GM12878 (cell line): Measurements from ENCODE around the gene ACSF3. TPM values are rescaled to one million over a fixed set of nuclear protein-coding genes. Genes with fewer than 3 reads are reported as not detected.

Source experiments
- ATAC-seq: fragments of 200-7000 bp; cut with Tn5 transposase; 3 replicates; pipeline ENCODE4 v1.9.1; 2020; ENCODE audit warnings: mild to moderate bottlenecking, moderate library complexity
- BruUV-seq: library from RNA; stranded (reverse); fragments of 400-500 nt; replicated peaks from 2 replicates; lab custom pipeline; 2021; lab: Mats Ljungman, UMichigan
- CTCF ChIA-PET: fragments of 300-600 bp; sonication (Branson Sonifier 250); formaldehyde crosslinking; extraction: SDS; loops from one replicate; lab custom pipeline; 2021; ENCODE audit warnings: inconsistent platforms; lab: Yijun Ruan, JAX
- POLR2A ChIA-PET: fragments of 350-600 bp; formaldehyde crosslinking; extraction: SDS; loops from one replicate; lab custom pipeline; 2021; ENCODE audit warnings: inconsistent platforms; lab: Charles Lee
- RAD21 ChIA-PET: fragments of 300-600 bp; sonication (Branson Sonifier 250); formaldehyde crosslinking; loops from one replicate; lab custom pipeline; 2023; ENCODE audit warnings: antibody characterized with exemption; ENCODE audit not compliant: unreplicated experiment; lab: Charles Lee
- SMC1A ChIA-PET: fragments of 300-600 bp; sonication (Branson Sonifier 250); formaldehyde crosslinking; loops from one replicate; lab custom pipeline; 2023; ENCODE audit not compliant: unreplicated experiment, uncharacterized antibody; lab: Charles Lee
- DNase-seq: peaks from one replicate; pipeline ENCODE4 v3.0.0-alpha.2; 2011; ENCODE audit warnings: low read depth, low spot score
- FAIRE-seq: peaks from 3 replicates; lab custom pipeline; 2011; peaks lifted over from hg19 to GRCh38; lab: Jason Lieb, UNC
- H2AFZ ChIP-seq: 2 replicates; pipeline ENCODE4 v1.6.0; 2011; ENCODE audit warnings: low read depth, low read length, control low read depth; ENCODE audit not compliant: control insufficient read depth
- H3K27ac ChIP-seq: 2 replicates; pipeline ENCODE4 v1.5.1; 2011; ENCODE audit warnings: control low read depth; ENCODE audit not compliant: control insufficient read depth, insufficient read depth
- H3K27me3 ChIP-seq, 2 experiments: replicated peaks in 1 of 2; 2 replicates each; pipeline versions ENCODE4 v1.6.0 to v1.6.1; 2011; ENCODE audit warnings: low read length in 1 of 2; ENCODE audit not compliant: control insufficient read depth in 2 of 2, insufficient read depth in 2 of 2
- H3K36me3 ChIP-seq, 2 experiments: 2 replicates each; pipeline ENCODE4 v1.5.1; 2011; ENCODE audit warnings: low read length in 1 of 2; ENCODE audit not compliant: control insufficient read depth in 2 of 2, insufficient read depth in 2 of 2
- H3K4me1 ChIP-seq: 2 replicates; pipeline ENCODE4 v1.6.1; 2011; ENCODE audit warnings: mild to moderate bottlenecking, low read length, moderate library complexity, mixed read lengths; ENCODE audit not compliant: control insufficient read depth, insufficient read depth
- H3K4me2 ChIP-seq: 2 replicates; pipeline ENCODE4 v1.6.0; 2011; ENCODE audit warnings: control low read depth; ENCODE audit not compliant: control insufficient read depth, insufficient read depth
- H3K4me3 ChIP-seq: fragments of 200-600 bp; sonication (generic); 2 replicates; pipeline ENCODE4 v1.5.1; 2016
- H3K79me2 ChIP-seq: 2 replicates; pipeline ENCODE4 v1.6.0; 2011; ENCODE audit warnings: low read length; ENCODE audit not compliant: control insufficient read depth, insufficient read depth
- H3K9ac ChIP-seq: 2 replicates; pipeline ENCODE4 v1.8.0; 2011; ENCODE audit warnings: low read length, control low read depth, mixed read lengths; ENCODE audit not compliant: control insufficient read depth, insufficient read depth
- H3K9me3 ChIP-seq: replicated peaks from 3 replicates; pipeline ENCODE4 v1.5.1; 2011; ENCODE audit warnings: mild to moderate bottlenecking, low read length; ENCODE audit not compliant: control insufficient read depth, insufficient read depth
- H4K20me1 ChIP-seq: 2 replicates; pipeline ENCODE4 v1.6.0; 2011; ENCODE audit not compliant: control insufficient read depth, insufficient read depth
- CEBPZ ChIP-seq: fragments of 150-350 bp; IDR thresholded peaks from 2 replicates; pipeline ENCODE4 v1.6.1; 2016; ENCODE audit warnings: low read depth, low read length
- RAD21 ChIP-seq: IDR thresholded peaks from 2 replicates; pipeline ENCODE4 v1.6.1; 2011; ENCODE audit warnings: mild to moderate bottlenecking, low read depth, low read length, moderate library complexity; ENCODE audit not compliant: insufficient read depth
- SP1 ChIP-seq: IDR thresholded peaks from one replicate; pipeline ENCODE4 v1.6.1; 2011; ENCODE audit warnings: low read depth, low read length
- YY1 ChIP-seq: IDR thresholded peaks from 2 replicates; pipeline ENCODE4 v1.6.1; 2011; ENCODE audit warnings: low read depth, mild to moderate bottlenecking, low read length
- ZZZ3 ChIP-seq: IDR thresholded peaks from 2 replicates; pipeline ENCODE4 v1.6.1; 2011; ENCODE audit warnings: low read depth; ENCODE audit not compliant: control insufficient read depth, insufficient read length
- WGBS: methylation state at CpG from one replicate; pipeline ENCODE4 v1.1.6; 2016; ENCODE audit warnings: low lambda C conversion rate; ENCODE audit not compliant: insufficient replicate concordance, insufficient coverage; ENCODE audit errors: missing lambda C conversion rate; 5-methylcytosine and 5-hydroxymethylcytosine counted together
- in situ Hi-C: fragments of 300-500 bp; cut with MboI; formaldehyde crosslinking; loops from 9 replicates; pipeline ENCODE4 v1.14.3; 2018; ENCODE audit warnings: mixed read lengths
- intact Hi-C: fragments of 100-400 bp; cut with micrococcal nuclease; formaldehyde crosslinking; loops from one replicate; pipeline ENCODE4 v1.14.2; 2022; ENCODE audit not compliant: unreplicated experiment
- polyA plus RNA-seq, 11 experiments: library from polyadenylated mRNA; depleted of rRNA in 4 of 11; unstranded in 6 of 11; stranded (reverse) in 5 of 11; fragments of >200 nt; fragmentation: Nextera tagmentation in 4 of 11; fragmentation: Illumina TruSeq in 1 of 11; extraction: Ambion mirVana in 4 of 11; extraction: Trizol in 1 of 11; gene quantifications; 1 replicate in 1 of 11; 2 replicates in 10 of 11; pipeline versions ENCODE4 v1.2.1 to v1.2.3, GENCODE V29; 2011 to 2016; ENCODE audit warnings: inconsistent platforms in 2 of 11, missing spikeins in 2 of 11, low read depth in 1 of 11
- total RNA-seq, 4 experiments: library from RNA; depleted of rRNA in 3 of 4; stranded (reverse); fragments of >200 nt in 3 of 4; fragmentation: Illumina TruSeq in 1 of 4; extraction: Trizol in 1 of 4; gene quantifications; 2 replicates each; pipeline versions ENCODE4 v1.2.1 to v1.2.3, GENCODE V29; 2013 to 2021

Gene ACSF3
- total and polyA plus RNA-seq, 10 of the 15 experiments (the other 5 are each of a cell fraction or from before 2014, with no cell fraction given): 1.0 to 44.4 (median 25.8) TPM

- no peaks in the 10 kb centered on the region for H3K9me3 ChIP-seq
- ChIA-PET RAD21 (interaction anchor here (1.7 to 1.9 kb wide), 2 partner anchors 197 to 431 kb away, joined by 8 to 9 read pairs; no protein-coding TSS in a partner anchor), CTCF (interaction anchor here (1.1 to 2.3 kb wide), 2 partner anchors 24 to 431 kb away, joined by 3 to 11 read pairs; no protein-coding TSS in a partner anchor), SMC1A (no interaction called here), POLR2A (no interaction called here)
- no peak overlapping the region for H3K4me2 ChIP-seq
- no TSS peak for BruUV-seq
- intact Hi-C loops: no loop called here
- H3K79me2 ChIP-seq: no peaks in the 10 kb centered on the region
- H3K9ac ChIP-seq: no peak overlapping the region
- H2AFZ ChIP-seq: no peak overlapping the region
- no peak for FAIRE-seq
- no peaks in the 10 kb centered on the region for H3K36me3 ChIP-seq
- TF ChIP-seq YY1: no peak
- no peak for TF ChIP-seq CEBPZ
- TF ChIP-seq RAD21: 0 out of 2 replicates have a peak, but pooled peaks have one; percentile 14
- TF ChIP-seq SP1: no peak
- no peak for TF ChIP-seq ZZZ3
- in situ Hi-C loops: loop anchor here (5.0 kb wide), 3 partner anchors 231 to 421 kb away; no protein-coding TSS in a partner anchor
- H3K4me3 ChIP-seq: no peak overlapping the region
- H3K27ac ChIP-seq: no peak overlapping the region
- peaks cover 7% of the 10 kb centered on the region for H3K4me1 ChIP-seq
- DNase-seq: no peak
- WGBS: 25% methylated on average over 23 of the region's 23 CpGs
- H4K20me1 ChIP-seq: no peaks in the 10 kb centered on the region; the same call in 1 of the 2 replicates
- peaks cover 0 to 8% of the 10 kb centered on the region in 2 experiments; a peak in 2 of 4 replicates for H3K27me3 ChIP-seq
- no peak for ATAC-seq
These were observed 74.9 kb downstream of the ACSF3 start for GRCh38 chr16:89168381-89169189.
